Stomach smooth muscle (tissue), 2 donors: ENCODE measurements around the gene BRIP1.

Experiments
- H3K27ac ChIP-seq: one replicate; pipeline ENCODE4 v1.7.0; 2013; ENCODE audit warnings: mild to moderate bottlenecking, low read length, inconsistent platforms
- H3K27me3 ChIP-seq, 2 donors: one replicate each; pipeline ENCODE4 v1.7.0; 2013; ENCODE audit warnings: low read length in 2 of 2; ENCODE audit not compliant: insufficient read depth in 2 of 2, control insufficient read depth in 1 of 2
- H3K36me3 ChIP-seq, 2 donors: one replicate each; pipeline ENCODE4 v1.7.0; 2013; ENCODE audit warnings: low read length in 2 of 2; ENCODE audit not compliant: control insufficient read depth in 2 of 2, insufficient read depth in 2 of 2
- H3K4me1 ChIP-seq: one replicate; pipeline ENCODE4 v1.7.0; 2013; ENCODE audit warnings: low read length; ENCODE audit not compliant: control insufficient read depth, insufficient read depth
- H3K4me3 ChIP-seq, 2 donors: one replicate each; pipeline ENCODE4 v1.7.0; 2013; ENCODE audit warnings: low read length in 2 of 2
- H3K9ac ChIP-seq, 2 donors: one replicate each; pipeline ENCODE4 v1.7.0; 2013; ENCODE audit warnings: low read length in 2 of 2, mild to moderate bottlenecking in 1 of 2
- H3K9me3 ChIP-seq, 2 donors: one replicate each; pipeline ENCODE4 v1.7.0; 2013; ENCODE audit warnings: low read length in 2 of 2; ENCODE audit not compliant: control insufficient read depth in 2 of 2
- donor health status: healthy.
- donor health status: Pancreatic carcinoma.

The BRIP1 gene

DNA sequence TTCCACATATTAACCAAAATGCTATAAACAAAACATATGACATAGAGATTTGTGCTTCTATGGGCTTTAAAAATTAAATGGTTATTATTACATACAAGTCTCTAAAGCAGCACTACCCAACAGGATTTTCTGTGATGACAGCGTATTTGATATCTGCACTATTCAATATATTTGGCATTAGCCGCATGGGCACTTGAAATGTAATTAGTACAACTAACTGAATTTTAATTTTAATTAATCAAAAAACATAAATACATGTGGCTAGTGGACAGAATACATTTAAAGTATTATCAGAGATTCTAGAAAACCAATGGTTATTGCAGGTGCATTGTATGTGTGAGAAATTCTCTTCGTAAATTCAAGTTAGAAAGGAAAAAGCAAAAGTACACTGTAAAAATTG lies 45.9 kb downstream of the BRIP1 start:
- H3K9ac ChIP-seq = no peak overlapping the region
- no peaks in the 10 kb centered on the region for H3K27me3 ChIP-seq
- no peak overlapping the region for H3K27ac ChIP-seq
- H3K36me3 ChIP-seq = no peaks in the 10 kb centered on the region
- H3K4me3 ChIP-seq = no peak overlapping the region
- H3K4me1 ChIP-seq = no peaks in the 10 kb centered on the region
- H3K9me3 ChIP-seq = no peaks in the 10 kb centered on the region

DNA sequence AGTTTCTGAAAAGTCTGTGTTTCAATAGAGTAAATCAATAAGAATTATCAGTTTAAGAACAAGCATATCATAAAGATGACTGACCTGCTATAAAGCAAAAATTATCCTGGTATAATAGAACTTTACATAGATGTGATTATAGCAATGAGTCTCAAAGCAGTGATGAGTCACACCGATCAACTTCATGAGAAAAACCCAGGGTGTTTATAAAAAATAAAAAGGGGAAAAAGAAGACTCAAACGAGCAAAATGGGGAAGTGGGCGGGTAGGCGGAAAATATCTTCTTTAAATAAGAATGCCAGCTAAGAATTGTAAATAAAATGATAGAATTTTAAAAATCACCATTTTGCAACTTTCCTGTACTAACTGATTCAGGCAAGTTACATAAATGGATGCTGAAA lies 46.8 kb downstream of the BRIP1 start:
- H3K4me1 ChIP-seq = no peaks in the 10 kb centered on the region
- no peaks in the 10 kb centered on the region for H3K9me3 ChIP-seq
- H3K36me3 ChIP-seq = no peaks in the 10 kb centered on the region
- H3K4me3 ChIP-seq = no peak overlapping the region
- no peak overlapping the region for H3K27ac ChIP-seq
- H3K27me3 ChIP-seq = no peaks in the 10 kb centered on the region
- H3K9ac ChIP-seq = no peak overlapping the region

DNA sequence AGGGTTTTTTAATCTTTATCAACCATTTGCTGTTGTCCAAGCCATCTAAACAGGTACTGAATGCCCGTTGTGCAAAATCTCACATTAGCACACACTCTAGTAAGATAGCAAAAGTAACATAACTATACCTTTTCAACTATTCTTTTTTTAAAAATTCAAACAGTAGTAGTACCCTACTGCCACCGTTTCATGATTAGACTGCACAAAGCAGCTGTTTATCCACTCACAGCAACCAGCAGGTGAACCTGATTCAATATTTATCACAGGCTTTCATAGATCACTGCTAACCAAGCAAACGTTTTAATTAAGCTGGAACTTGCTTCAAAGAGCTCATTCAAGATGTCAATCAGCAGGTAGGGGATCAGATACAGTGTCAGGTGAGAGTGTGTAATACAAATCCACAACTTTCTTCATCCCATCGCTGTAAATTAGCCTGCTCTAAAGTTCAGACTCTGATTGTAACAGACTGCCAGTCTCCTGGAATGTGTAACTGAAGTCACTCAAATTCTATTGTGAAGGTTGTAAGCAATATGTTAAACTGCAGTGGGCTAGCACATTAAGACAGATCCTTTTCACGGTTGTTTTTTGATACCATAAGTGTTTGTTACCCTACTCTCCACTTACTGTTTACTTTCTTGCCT lies 47.3 kb downstream of the BRIP1 start:
- no peak overlapping the region for H3K4me3 ChIP-seq
- H3K27ac ChIP-seq = no peak overlapping the region
- H3K36me3 ChIP-seq = no peaks in the 10 kb centered on the region
- H3K27me3 ChIP-seq = no peaks in the 10 kb centered on the region
- H3K4me1 ChIP-seq = no peaks in the 10 kb centered on the region
- H3K9ac ChIP-seq = no peak overlapping the region
- H3K9me3 ChIP-seq = no peaks in the 10 kb centered on the region

DNA sequence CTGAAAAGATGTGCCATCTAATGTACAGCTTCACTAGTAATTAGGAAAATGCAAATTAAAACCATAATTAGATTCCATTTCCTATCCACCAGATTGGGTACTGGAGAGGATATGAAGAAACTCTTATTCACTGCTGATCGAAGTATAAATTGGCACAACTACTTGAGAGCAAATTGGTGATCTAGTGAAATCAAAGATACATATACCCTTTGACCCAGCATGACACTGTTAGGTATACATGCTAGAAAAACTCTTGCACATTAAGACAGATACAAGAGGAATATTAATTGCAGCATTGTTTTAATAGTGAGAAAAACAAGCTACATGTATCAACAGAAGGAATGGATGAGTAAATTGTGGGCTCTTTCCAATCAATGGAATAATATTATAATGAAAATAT lies 48.8 kb downstream of the BRIP1 start:
- Histone ChIP-seq H3K27ac (no peak overlapping the region), H3K27me3 (no peaks in the 10 kb centered on the region), H3K4me1 (no peaks in the 10 kb centered on the region), H3K4me3 (no peak overlapping the region), H3K9me3 (no peaks in the 10 kb centered on the region), H3K9ac (no peak overlapping the region), H3K36me3 (no peaks in the 10 kb centered on the region)

DNA sequence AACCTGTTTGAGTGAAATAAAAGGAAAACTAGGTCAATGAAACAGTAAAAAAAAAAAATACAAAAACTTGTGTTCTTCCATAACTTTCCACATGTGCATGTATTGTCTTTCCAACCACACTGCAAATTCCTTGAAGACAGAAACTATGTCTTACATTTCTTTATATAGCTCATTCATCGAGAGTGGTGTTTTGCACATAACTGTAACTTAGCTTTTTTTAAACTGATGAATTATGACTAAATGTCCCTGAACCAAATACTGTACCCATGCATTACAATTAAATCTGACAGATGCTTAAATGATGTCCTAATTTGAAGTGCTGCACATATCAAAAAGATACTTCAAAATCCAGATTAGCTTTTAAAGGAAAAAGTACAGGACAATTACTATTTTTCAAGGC lies 50.1 kb downstream of the BRIP1 start:
- Histone ChIP-seq H3K36me3 (no peaks in the 10 kb centered on the region), H3K4me1 (no peaks in the 10 kb centered on the region), H3K27ac (no peak overlapping the region), H3K27me3 (no peaks in the 10 kb centered on the region), H3K9me3 (no peaks in the 10 kb centered on the region), H3K9ac (no peak overlapping the region), H3K4me3 (no peak overlapping the region)

DNA sequence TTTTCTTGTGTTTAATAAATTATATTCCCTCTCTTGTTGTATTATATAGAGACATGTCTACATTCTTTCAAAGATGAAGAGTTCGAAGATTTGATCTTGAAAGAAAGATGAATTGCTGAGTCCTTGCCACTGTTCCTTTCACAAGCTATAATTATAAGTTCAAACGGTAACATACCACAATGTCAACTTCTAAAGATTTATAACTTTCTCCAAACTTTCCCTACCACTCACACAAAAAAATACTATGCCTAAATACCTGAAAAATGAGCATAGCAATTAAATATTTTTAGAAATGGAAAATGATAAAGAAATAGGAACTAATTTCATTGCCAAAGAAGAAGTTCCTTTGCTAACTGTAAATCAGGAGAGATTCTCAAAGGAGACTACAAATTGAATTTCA lies 50.6 kb downstream of the BRIP1 start:
- no peak overlapping the region for H3K9ac ChIP-seq
- H3K4me3 ChIP-seq = no peak overlapping the region
- H3K4me1 ChIP-seq = no peaks in the 10 kb centered on the region
- H3K9me3 ChIP-seq = no peaks in the 10 kb centered on the region
- no peaks in the 10 kb centered on the region for H3K36me3 ChIP-seq
- no peaks in the 10 kb centered on the region for H3K27me3 ChIP-seq
- H3K27ac ChIP-seq = no peak overlapping the region

DNA sequence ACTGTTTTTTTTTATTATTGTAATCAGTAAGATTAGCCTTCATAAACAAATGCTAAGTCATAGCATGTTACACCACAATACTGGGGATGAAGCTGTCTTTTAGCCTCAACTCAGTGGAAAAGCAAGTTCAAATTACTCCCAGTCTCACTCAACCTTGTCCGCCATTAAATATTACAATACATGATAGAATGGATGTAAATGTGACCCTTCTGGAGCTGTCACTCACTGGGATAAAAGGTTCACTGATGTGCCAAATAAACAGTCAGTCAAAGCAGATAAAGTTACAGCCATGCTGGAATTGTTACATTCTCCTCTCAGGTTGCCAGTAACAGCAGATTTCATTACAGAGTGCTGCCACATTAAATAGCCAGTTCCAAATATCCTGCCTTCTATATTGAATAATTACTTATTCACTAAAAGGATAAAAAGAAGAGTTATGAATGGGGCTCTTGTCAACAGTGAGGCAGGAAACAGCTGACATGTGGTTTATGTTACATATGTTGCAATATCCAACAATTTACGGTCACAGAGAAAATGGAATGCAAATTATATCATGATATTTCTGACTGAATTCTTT lies 53.4 kb downstream of the BRIP1 start:
- Histone ChIP-seq H3K36me3 (no peaks in the 10 kb centered on the region), H3K4me1 (no peaks in the 10 kb centered on the region), H3K27me3 (no peaks in the 10 kb centered on the region), H3K4me3 (no peak overlapping the region), H3K9ac (no peak overlapping the region), H3K27ac (no peak overlapping the region), H3K9me3 (no peaks in the 10 kb centered on the region)

DNA sequence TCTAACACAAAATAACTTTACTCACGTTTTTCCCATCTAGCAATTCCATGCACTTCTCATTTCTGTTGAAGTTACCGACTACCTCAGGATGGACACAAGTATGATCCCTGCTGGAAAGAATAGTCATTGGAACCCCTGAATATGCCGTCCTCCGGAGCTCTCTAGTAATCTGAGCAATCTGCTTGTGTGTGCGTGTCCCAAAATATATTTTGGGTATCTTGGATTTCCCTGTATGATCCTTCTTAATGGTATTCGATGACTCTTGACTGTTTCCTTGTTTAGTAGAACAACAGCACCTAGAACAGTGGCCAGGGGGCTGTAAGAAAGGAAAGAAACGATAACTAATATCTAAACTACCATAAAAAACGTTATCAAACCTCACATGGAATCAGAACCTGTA lies 54.9 kb downstream of the BRIP1 start:
- no peak overlapping the region for H3K27ac ChIP-seq
- H3K4me3 ChIP-seq = no peak overlapping the region
- no peaks in the 10 kb centered on the region for H3K27me3 ChIP-seq
- H3K36me3 ChIP-seq = no peaks in the 10 kb centered on the region
- no peaks in the 10 kb centered on the region for H3K9me3 ChIP-seq
- H3K4me1 ChIP-seq = no peaks in the 10 kb centered on the region
- no peak overlapping the region for H3K9ac ChIP-seq

DNA sequence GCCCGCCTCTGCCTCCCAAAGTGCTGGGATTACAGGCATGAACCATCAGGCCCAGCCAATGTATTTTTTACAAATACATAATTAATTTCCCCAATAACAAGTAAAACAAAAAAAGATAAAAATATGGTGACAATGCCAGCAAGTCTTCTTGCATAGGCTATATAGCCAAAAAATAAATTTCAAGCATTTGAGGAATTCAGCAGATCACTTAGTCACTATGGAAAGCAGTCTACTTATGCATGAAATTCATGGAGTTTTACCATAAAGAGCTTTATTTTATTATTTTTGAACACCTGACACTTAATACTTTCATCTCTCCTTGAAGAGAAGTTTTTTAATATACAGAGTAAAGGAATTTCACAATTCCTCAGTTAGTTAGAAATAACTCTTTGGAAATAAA lies 56.4 kb downstream of the BRIP1 start:
- H3K9me3 ChIP-seq = no peaks in the 10 kb centered on the region
- H3K9ac ChIP-seq = no peak overlapping the region
- no peaks in the 10 kb centered on the region for H3K36me3 ChIP-seq
- no peaks in the 10 kb centered on the region for H3K27me3 ChIP-seq
- H3K4me3 ChIP-seq = no peak overlapping the region
- no peaks in the 10 kb centered on the region for H3K4me1 ChIP-seq
- H3K27ac ChIP-seq = no peak overlapping the region

DNA sequence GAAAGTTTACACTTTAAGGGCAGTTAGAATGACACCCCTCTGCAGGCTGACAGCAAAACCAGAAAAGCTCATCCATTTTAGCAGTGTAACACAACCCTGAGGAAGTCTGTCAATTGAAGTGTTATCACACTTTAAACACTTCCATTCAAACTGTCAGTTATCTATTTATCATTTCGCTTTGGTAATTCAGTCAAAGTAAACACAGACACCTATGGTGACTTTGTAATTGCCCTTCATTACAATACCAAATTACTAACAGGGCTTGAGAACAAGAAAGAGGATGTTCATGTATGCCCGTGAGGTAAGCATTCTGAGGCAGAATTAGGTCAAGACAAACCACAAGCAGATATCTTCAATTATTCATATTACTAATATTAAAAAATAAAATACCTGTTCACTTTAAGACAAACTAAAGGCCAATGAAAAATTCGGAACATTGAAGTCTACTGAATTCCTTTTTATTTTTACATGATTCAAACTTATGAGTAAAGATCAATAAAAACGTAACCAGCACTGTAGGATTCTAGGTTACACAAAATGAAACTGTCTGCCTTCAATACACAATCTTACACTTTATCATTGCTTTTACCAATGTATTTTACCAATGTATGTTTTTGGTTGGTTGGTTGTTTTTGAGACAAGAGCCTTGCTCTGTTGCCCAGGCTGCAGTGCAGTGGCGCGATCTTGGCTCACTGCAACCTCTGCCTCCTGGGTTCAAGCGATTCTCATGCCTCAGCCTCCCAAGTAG lies 57.1 kb downstream of the BRIP1 start:
- no peaks in the 10 kb centered on the region for H3K9me3 ChIP-seq
- H3K36me3 ChIP-seq = no peaks in the 10 kb centered on the region
- no peak overlapping the region for H3K4me3 ChIP-seq
- no peaks in the 10 kb centered on the region for H3K27me3 ChIP-seq
- no peak overlapping the region for H3K9ac ChIP-seq
- no peaks in the 10 kb centered on the region for H3K4me1 ChIP-seq
- H3K27ac ChIP-seq = no peak overlapping the region

DNA sequence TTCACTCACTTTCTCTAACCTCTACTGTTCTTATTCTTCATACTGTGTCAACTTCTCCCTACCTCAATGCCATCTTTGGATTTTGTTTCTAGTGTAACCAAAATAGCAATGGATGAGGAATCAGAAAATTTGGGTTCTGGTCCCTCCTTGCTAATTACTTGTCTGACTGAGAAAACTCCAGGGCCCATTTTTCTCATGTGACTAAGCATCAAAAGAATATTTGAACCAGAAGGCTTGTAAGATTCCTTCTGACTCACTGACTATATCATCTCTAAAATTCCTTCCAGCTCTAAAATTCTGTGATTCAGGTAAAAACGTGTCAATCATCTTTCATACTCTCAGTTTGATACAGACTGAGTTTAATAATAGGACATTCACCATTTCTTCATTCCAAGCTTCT lies 57.9 kb downstream of the BRIP1 start:
- Histone ChIP-seq H3K9ac (no peak overlapping the region), H3K4me1 (no peaks in the 10 kb centered on the region), H3K27ac (no peak overlapping the region)

More for the DNA sequence above, 57.9 kb downstream of the BRIP1 start:
- Histone ChIP-seq H3K36me3 (no peaks in the 10 kb centered on the region), H3K9me3 (no peaks in the 10 kb centered on the region), H3K4me3 (no peak overlapping the region), H3K27me3 (no peaks in the 10 kb centered on the region)
